Parathyroid adenoma (tissue), 2 donors: Measurements from ENCODE around the gene SUDS3.

Experiments used
- H2AFZ ChIP-seq: fragments of 300-600 bp; sonication (generic); one replicate; pipeline ENCODE4 v1.7.0; 2017; ENCODE audit warnings: antibody characterized with exemption, mild to moderate bottlenecking
- H3K27ac ChIP-seq: fragments of 300-600 bp; sonication (generic); one replicate; pipeline ENCODE4 v1.7.0; 2017
- H3K27me3 ChIP-seq: fragments of 300-600 bp; sonication (generic); one replicate; pipeline ENCODE4 v1.7.0; 2017; ENCODE audit warnings: low read length; ENCODE audit not compliant: control insufficient read depth, insufficient read depth
- H3K36me3 ChIP-seq: fragments of 300-600 bp; sonication (generic); one replicate; pipeline ENCODE4 v1.7.0; 2017; ENCODE audit warnings: low read length; ENCODE audit not compliant: control insufficient read depth, insufficient read depth
- H3K4me1 ChIP-seq: fragments of 300-600 bp; sonication (generic); one replicate; pipeline ENCODE4 v1.7.0; 2017; ENCODE audit warnings: control low read depth
- H3K4me2 ChIP-seq: fragments of 300-600 bp; sonication (generic); one replicate; pipeline ENCODE4 v1.7.0; 2017; ENCODE audit warnings: low read length
- H3K4me3 ChIP-seq: fragments of 300-600 bp; sonication (generic); one replicate; pipeline ENCODE4 v1.7.0; 2017; ENCODE audit warnings: low read depth, low read length
- H3K79me2 ChIP-seq: fragments of 300-600 bp; sonication (generic); one replicate; pipeline ENCODE4 v1.7.0; 2017; ENCODE audit warnings: control low read depth
- H3K9ac ChIP-seq: fragments of 300-600 bp; sonication (generic); one replicate; pipeline ENCODE4 v1.7.0; 2017; ENCODE audit warnings: mild to moderate bottlenecking
- H3K9me3 ChIP-seq: fragments of 300-600 bp; sonication (generic); one replicate; pipeline ENCODE4 v1.7.0; 2017; ENCODE audit warnings: low read length; ENCODE audit not compliant: control insufficient read depth
- CTCF ChIP-seq: fragments of 300-600 bp; sonication (generic); IDR thresholded peaks from one replicate; pipeline ENCODE4 v1.7.0; 2017; ENCODE audit warnings: antibody characterized with exemption, mild to moderate bottlenecking
- donor health status: primary hyperparathyroidism.

Gene SUDS3

GRCh38 chr12:118358612-118359540 lies 17.5 kb upstream of the SUDS3 start:
- H3K4me1 ChIP-seq = peaks cover 3% of the 10 kb centered on the region
- H3K9me3 ChIP-seq = no peaks in the 10 kb centered on the region
- H2AFZ ChIP-seq = no peak overlapping the region
- TF ChIP-seq CTCF = no peak
- H3K4me3 ChIP-seq = no peak overlapping the region
- H3K9ac ChIP-seq = no peak overlapping the region
- no peaks in the 10 kb centered on the region for H3K27me3 ChIP-seq
- H3K27ac ChIP-seq = no peak overlapping the region
- no peaks in the 10 kb centered on the region for H3K36me3 ChIP-seq
- H3K4me2 ChIP-seq = no peak overlapping the region
- peaks cover 10% of the 10 kb centered on the region for H3K79me2 ChIP-seq

- H3K4me2 ChIP-seq = no peak overlapping the region
- H3K79me2 ChIP-seq = peaks cover 5% of the 10 kb centered on the region
- no peaks in the 10 kb centered on the region for H3K36me3 ChIP-seq
- H3K4me3 ChIP-seq = no peak overlapping the region
- H3K4me1 ChIP-seq = peaks cover 3% of the 10 kb centered on the region
- no peaks in the 10 kb centered on the region for H3K27me3 ChIP-seq
- no peak overlapping the region for H2AFZ ChIP-seq
- no peaks in the 10 kb centered on the region for H3K9me3 ChIP-seq
- H3K9ac ChIP-seq = no peak overlapping the region
- no peak for TF ChIP-seq CTCF
- H3K27ac ChIP-seq = no peak overlapping the region
Observed at GRCh38 chr12:118359541-118359915, 16.8 kb upstream of the SUDS3 start.

- no peak for TF ChIP-seq CTCF
- Histone ChIP-seq H3K27me3 (no peaks in the 10 kb centered on the region), H3K4me2 (no peak overlapping the region), H3K79me2 (peaks cover 2% of the 10 kb centered on the region), H3K9me3 (no peaks in the 10 kb centered on the region), H2AFZ (no peak overlapping the region), H3K36me3 (no peaks in the 10 kb centered on the region), H3K4me1 (peaks cover 3% of the 10 kb centered on the region), H3K4me3 (no peak overlapping the region), H3K27ac (no peak overlapping the region), H3K9ac (no peak overlapping the region)
Observed at GRCh38 chr12:118361092-118361404, 15.3 kb upstream of the SUDS3 start.

GRCh38 chr12:118361889-118362288 lies 14.5 kb upstream of the SUDS3 start:
- Histone ChIP-seq H3K9me3 (no peaks in the 10 kb centered on the region), H3K4me2 (no peak overlapping the region), H2AFZ (no peak overlapping the region), H3K27me3 (no peaks in the 10 kb centered on the region), H3K27ac (no peak overlapping the region), H3K36me3 (no peaks in the 10 kb centered on the region), H3K79me2 (peaks cover 2% of the 10 kb centered on the region), H3K9ac (no peak overlapping the region), H3K4me3 (no peak overlapping the region), H3K4me1 (peaks cover 3% of the 10 kb centered on the region)
- no peak for TF ChIP-seq CTCF

GRCh38 chr12:118368821-118369220 lies 7.5 kb upstream of the SUDS3 start:
- H3K27me3 ChIP-seq = no peaks in the 10 kb centered on the region
- no peak overlapping the region for H2AFZ ChIP-seq
- H3K9ac ChIP-seq = no peak overlapping the region
- TF ChIP-seq CTCF = no peak
- H3K4me2 ChIP-seq = no peak overlapping the region
- H3K79me2 ChIP-seq = peaks cover 14% of the 10 kb centered on the region
- H3K4me3 ChIP-seq = no peak overlapping the region
- H3K36me3 ChIP-seq = no peaks in the 10 kb centered on the region
- H3K9me3 ChIP-seq = no peaks in the 10 kb centered on the region
- no peak overlapping the region for H3K27ac ChIP-seq
- peaks cover 4% of the 10 kb centered on the region for H3K4me1 ChIP-seq
